ENCODE results near the gene SURF6.
A peak's percentile ranks its signal among the peaks of the same experiment; 100 is the strongest.

SURF6 gene

GRCh38 chr9:133349965-133350616, 14.1 kb upstream of the SURF6 start:
- intact Hi-C loops (cut with DNase I) = loop anchor here (10.0 kb wide), 1 partner anchor 65 kb away; the partner anchor contains the start of gene REXO4
- DNase-seq = peak in 2 of 10 donors; percentile 19 to 43

GRCh38 chr9:133348718-133349573, 13.0 kb upstream of the SURF6 start:
- intact Hi-C loops (cut with DNase I) = no loop called here
- DNase-seq = peak in 2 of 10 donors; percentile 62 to 82

GRCh38 chr9:133347985-133348717, 12.2 kb upstream of the SURF6 start, which contains the start of the genes MED22 and RPL7A:
TSS of gene MED22 (minus strand) at chr9:133348131. CDS start at chr9:133346662, 1,469 bp downstream.
TSS of gene RPL7A (plus strand) at chr9:133348218. CDS start at chr9:133348244, 26 bp downstream.
- DNase-seq = peak; percentile 79 to 98 (median 86)
- intact Hi-C loops (cut with DNase I) = no loop called here

GRCh38 chr9:133347515-133347984, 11.6 kb upstream of the SURF6 start:
- peak in 1 of 10 donors; percentile 79 for DNase-seq
- intact Hi-C loops (cut with DNase I) = no loop called here

GRCh38 chr9:133346021-133346785, 10.2 kb upstream of the SURF6 start:
- intact Hi-C loops (cut with DNase I) = no loop called here
- DNase-seq = peak in 1 of 10 donors; percentile 68

- DNase-seq = peak in 1 of 10 donors; percentile 58
- intact Hi-C loops (cut with DNase I) = no loop called here
Measured at GRCh38 chr9:133345596-133345995, 9.6 kb upstream of the SURF6 start.

GRCh38 chr9:133344979-133345378, 9.0 kb upstream of the SURF6 start:
- intact Hi-C loops (cut with DNase I) = no loop called here
- peak in 1 of 10 donors; percentile 79 for DNase-seq

- peak in 1 of 10 donors; percentile 56 for DNase-seq
- intact Hi-C loops (cut with DNase I) = no loop called here
Measured at GRCh38 chr9:133344071-133344470, 8.1 kb upstream of the SURF6 start.

- intact Hi-C loops (cut with DNase I) = no loop called here
Measured at GRCh38 chr9:133342570-133342969, 6.6 kb upstream of the SURF6 start.

GRCh38 chr9:133342069-133342406, 6.0 kb upstream of the SURF6 start:
- intact Hi-C loops (cut with DNase I) = no loop called here
- DNase-seq = no peak

More at GRCh38 chr9:133342570-133342969, 6.6 kb upstream of the SURF6 start:
- DNase-seq = no peak

GRCh38 chr9:133341369-133342068, 5.5 kb upstream of the SURF6 start:
- DNase-seq = peak in 3 of 10 donors; percentile 31 to 88 (median 72)
- intact Hi-C loops (cut with DNase I) = no loop called here

- peak in 3 of 10 donors; percentile 30 to 81 (median 40) for DNase-seq
- intact Hi-C loops (cut with DNase I) = no loop called here
Measured at GRCh38 chr9:133340916-133341315, 4.9 kb upstream of the SURF6 start.

GRCh38 chr9:133340256-133340655, 4.3 kb upstream of the SURF6 start:
- intact Hi-C loops (cut with DNase I) = no loop called here
- peak in 3 of 10 donors; percentile 20 to 60 (median 28) for DNase-seq

- peak in 2 of 10 donors; percentile 10 to 22 for DNase-seq
- intact Hi-C loops (cut with DNase I) = loop anchor here (5.0 kb wide), 1 partner anchor 307 kb away; the partner anchor contains the start of gene GTF3C5
Measured at GRCh38 chr9:133339641-133340040, 3.7 kb upstream of the SURF6 start.

- intact Hi-C loops (cut with DNase I) = loop anchor here (5.0 kb wide), 1 partner anchor 303 kb away; the partner anchor contains the start of gene GTF3C5
- peak in 3 of 10 donors; percentile 17 to 69 (median 36) for DNase-seq
Measured at GRCh38 chr9:133334888-133335287, 1.1 kb downstream of the SURF6 start.

- intact Hi-C loops (cut with DNase I) = no loop called here
Measured at GRCh38 chr9:133334161-133334560, 1.8 kb downstream of the SURF6 start.

GRCh38 chr9:133333566-133333965, 2.4 kb downstream of the SURF6 start:
- peak in 3 of 10 donors; percentile 11 to 72 (median 54) for DNase-seq
- intact Hi-C loops (cut with DNase I) = no loop called here

More at GRCh38 chr9:133334161-133334560, 1.8 kb downstream of the SURF6 start:
- DNase-seq = peak in 3 of 10 donors; percentile 1 to 63 (median 32)

GRCh38 chr9:133333011-133333410, 3.0 kb downstream of the SURF6 start:
- DNase-seq = peak in 2 of 10 donors; percentile 30 to 51
- intact Hi-C loops (cut with DNase I) = no loop called here

- DNase-seq = peak in 2 of 10 donors; percentile 40 to 79
- intact Hi-C loops (cut with DNase I) = no loop called here
Measured at GRCh38 chr9:133332381-133332730, 3.6 kb downstream of the SURF6 start.
